ENCODE measurements around the gene TAPBP. TPM values are rescaled to one million over a fixed set of nuclear protein-coding genes. Genes with fewer than 3 reads are reported as not detected.
A peak's percentile ranks its signal among the peaks of the same experiment; 100 is the strongest.

Gene TAPBP
- total and polyA plus RNA-seq, 9 of the 15 experiments (the other 6 are each of a cell fraction or from before 2014, with no cell fraction given), result 5.6 to 74.0 (median 22.3) TPM

- Histone ChIP-seq H3K79me2 (ENCODE audit: control insufficient read depth, insufficient read depth, low read length) (peaks cover 49% of the 10 kb centered on the region), H2AFZ (ENCODE audit: low read depth, low read length) (no peak overlapping the region), H3K27ac (ENCODE audit: extremely low read depth, low read depth, low read length) (peak overlapping the region; percentile 98), H3K36me3 (ENCODE audit: control insufficient read depth, insufficient read depth, low read length) (peaks cover 86% of the 10 kb centered on the region), H3K4me1 (replicated peaks in 1 of 2; ENCODE audit: control insufficient read depth in 2 of 2, insufficient read depth in 2 of 2, low read length in 2 of 2) (peaks cover 39 to 40% of the 10 kb centered on the region in 2 experiments), H3K4me3 (peak overlapping the region; percentile 93), H4K20me1 (replicated peaks; ENCODE audit: control insufficient read depth, insufficient read depth, low read length) (peaks cover 42% of the 10 kb centered on the region), H3K4me2 (ENCODE audit: insufficient read depth, low read length) (peak overlapping the region; percentile 99), H3K9me3 (replicated peaks; ENCODE audit: control insufficient read depth, insufficient read depth, low read depth, low read length) (no peaks in the 10 kb centered on the region), H3K9ac (ENCODE audit: insufficient read depth in 1 of 2, low read depth in 2 of 2, low read length in 2 of 2) (peak overlapping the region; percentile 90 to 100), H3K9me1 (ENCODE audit: control insufficient read depth, insufficient read depth, low read length) (no peaks in the 10 kb centered on the region), H3K27me3 (ENCODE audit: control insufficient read depth in 2 of 2, insufficient read depth in 2 of 2, low read length in 2 of 2) (no peaks in the 10 kb centered on the region)
- ATAC-seq (peak; percentile 3), FAIRE-seq (peak; percentile 49), DNase-seq (ENCODE audit: extremely low read depth in 1 of 4, low spot score in 3 of 4) (no peak)
- ChIA-PET POLR2A (interaction anchor here (0.6 to 8.1 kb wide), 20 partner anchors 10 to 305 kb away, joined by 3 to 90 read pairs (median 4); partner anchors contain the start of genes KIFC1, PFDN6, RGL2 and RING1), CTCF (ENCODE audit: low intra/inter-chr PET ratio) (interaction anchor here (0.6 to 6.6 kb wide), 4 partner anchors 131 to 153 kb away, joined by 3 to 64 read pairs (median 4); no protein-coding TSS in a partner anchor)
- in situ Hi-C loops (cut with MboI) (loop anchor here (10.0 kb wide), 1 partner anchor 128 kb away; no protein-coding TSS in a partner anchor), intact Hi-C loops (cut with micrococcal nuclease) (loop anchor here (2.0 to 10.0 kb wide), 3 partner anchors 134 to 298 kb away; partner anchors contain the start of genes CUTA and PHF1)
- no TSS peak for BruUV-seq (replicated peaks)
- TF ChIP-seq ZNF449 (CRISPR knock-in tag; IDR thresholded peaks at IDR 0.05) (0 out of 2 replicates have a peak, but pooled peaks have one; percentile 27), ZNF696 (CRISPR knock-in tag; conservative IDR thresholded peaks at IDR 0.05) (peak; percentile 63; the same call in 1 of the 2 replicates), EWSR1 (IDR thresholded peaks at IDR 0.05; ENCODE audit: borderline replicate concordance, low read depth, partially characterized antibody) (peak; percentile 38), ZNF408 (CRISPR knock-in tag; IDR thresholded peaks at IDR 0.05; ENCODE audit: low read depth) (0 out of 2 replicates have a peak, but pooled peaks have one; percentile 64), GABPB1 (CRISPR knock-in tag; IDR thresholded peaks at IDR 0.05) (no peak), AFF1 (IDR thresholded peaks at IDR 0.05; ENCODE audit: low read depth in 1 of 2, partially characterized antibody in 2 of 2) (peak in 1 of 2 experiments; percentile 24), CBFA2T3 (IDR thresholded peaks at IDR 0.05) (no peak), ZNF830 (CRISPR knock-in tag; IDR thresholded peaks at IDR 0.05) (no peak), DIDO1 (tag; IDR thresholded peaks at IDR 0.05; ENCODE audit: low read depth) (no peak), ZNF512 (tag; IDR thresholded peaks at IDR 0.05) (no peak), ARID2 (IDR thresholded peaks at IDR 0.05) (no peak), TCFL5 (CRISPR knock-in tag; conservative IDR thresholded peaks at IDR 0.05) (peak; percentile 61; the same call in 1 of the 2 replicates), MYC (IDR thresholded peaks at IDR 0.05; ENCODE audit: low read depth, low read length) (no peak), MYC (CRISPR knock-in tag; IDR thresholded peaks at IDR 0.05; ENCODE audit: borderline replicate concordance, low read depth) (peak; percentile 25; the same call in 1 of the 2 replicates), NFRKB (IDR thresholded peaks at IDR 0.05; ENCODE audit: low read depth) (no peak), ATF1 (CRISPR knock-in tag; IDR thresholded peaks at IDR 0.05) (no peak), ATF1 (tag; IDR thresholded peaks at IDR 0.05) (no peak), FOXK2 (conservative IDR thresholded peaks at IDR 0.05 in 1 of 2, IDR thresholded peaks at IDR 0.05 in 1 of 2; ENCODE audit: low read depth in 2 of 2) (no peak)
Observed at GRCh38 chr6:33276581-33276863, 37.4 kb downstream of the TAPBP start.

Measured in K562 (cell line).